Stimulated activated CD8-positive, alpha-beta memory T cell treated with anti-CD3 and anti-CD28 coated beads, Interleukin-4, amount 100 ng/mL, for 48 hours (primary cell): ENCODE results near the gene FGF3.

ENCODE experiments used
- DNase-seq: peaks from one replicate; pipeline ENCODE4 v3.0.0-alpha.2; 2020

The FGF3 gene

GRCh38 chr11:69822676-69823494, 3.7 kb upstream of the FGF3 start:
- no peak for DNase-seq

- no peak for DNase-seq
Observed at GRCh38 chr11:69821511-69822040, 2.4 kb upstream of the FGF3 start.

GRCh38 chr11:69820441-69820840, 1.2 kb upstream of the FGF3 start:
- DNase-seq, result no peak

GRCh38 chr11:69819541-69820070, 390 bp upstream of the FGF3 start:
- DNase-seq, result no peak

GRCh38 chr11:69818231-69818602, 999 bp downstream of the FGF3 start:
- DNase-seq, result no peak

GRCh38 chr11:69817265-69818230, 1.7 kb downstream of the FGF3 start:
- no peak for DNase-seq

- no peak for DNase-seq
Observed at GRCh38 chr11:69816671-69817070, 2.5 kb downstream of the FGF3 start.

- DNase-seq, result no peak
Observed at GRCh38 chr11:69815973-69816372, 3.2 kb downstream of the FGF3 start.

GRCh38 chr11:69814902-69815301, 4.3 kb downstream of the FGF3 start:
- DNase-seq, result no peak

- DNase-seq, result no peak
Observed at GRCh38 chr11:69814411-69814810, 4.8 kb downstream of the FGF3 start.

GRCh38 chr11:69813839-69814238, 5.4 kb downstream of the FGF3 start:
- DNase-seq, result no peak

- no peak for DNase-seq
Observed at GRCh38 chr11:69812946-69813345, 6.3 kb downstream of the FGF3 start.

GRCh38 chr11:69812256-69812655, 7.0 kb downstream of the FGF3 start:
- no peak for DNase-seq

- no peak for DNase-seq
Observed at GRCh38 chr11:69811431-69811830, 7.8 kb downstream of the FGF3 start.

- no peak for DNase-seq
Observed at GRCh38 chr11:69810289-69811118, 8.7 kb downstream of the FGF3 start.

- DNase-seq, result no peak
Observed at GRCh38 chr11:69808667-69809086, 10.5 kb downstream of the FGF3 start.

- no peak for DNase-seq
Observed at GRCh38 chr11:69807106-69807815, 12.0 kb downstream of the FGF3 start.

- no peak for DNase-seq
Observed at GRCh38 chr11:69804769-69805508, 14.3 kb downstream of the FGF3 start.

GRCh38 chr11:69803604-69804218, 15.5 kb downstream of the FGF3 start:
- no peak for DNase-seq

GRCh38 chr11:69803022-69803421, 16.2 kb downstream of the FGF3 start:
- DNase-seq, result no peak

GRCh38 chr11:69802590-69802989, 16.6 kb downstream of the FGF3 start:
- DNase-seq, result no peak
